GM18498 (cell line): ENCODE data around the gene PLEKHM1.
"Not testable (repeated sequence)": the region's sequence is repeated elsewhere in the genome, so short reads cannot be mapped to it uniquely, and the experiment has no call there.

Experiments
- ATAC-seq: cut with Tn5 transposase; IDR thresholded peaks from one replicate; pipeline ENCODE4 v1.9.1; 2021; ENCODE audit warnings: mild to moderate bottlenecking, moderate library complexity; ENCODE audit not compliant: unreplicated experiment

Gene PLEKHM1

DNA sequence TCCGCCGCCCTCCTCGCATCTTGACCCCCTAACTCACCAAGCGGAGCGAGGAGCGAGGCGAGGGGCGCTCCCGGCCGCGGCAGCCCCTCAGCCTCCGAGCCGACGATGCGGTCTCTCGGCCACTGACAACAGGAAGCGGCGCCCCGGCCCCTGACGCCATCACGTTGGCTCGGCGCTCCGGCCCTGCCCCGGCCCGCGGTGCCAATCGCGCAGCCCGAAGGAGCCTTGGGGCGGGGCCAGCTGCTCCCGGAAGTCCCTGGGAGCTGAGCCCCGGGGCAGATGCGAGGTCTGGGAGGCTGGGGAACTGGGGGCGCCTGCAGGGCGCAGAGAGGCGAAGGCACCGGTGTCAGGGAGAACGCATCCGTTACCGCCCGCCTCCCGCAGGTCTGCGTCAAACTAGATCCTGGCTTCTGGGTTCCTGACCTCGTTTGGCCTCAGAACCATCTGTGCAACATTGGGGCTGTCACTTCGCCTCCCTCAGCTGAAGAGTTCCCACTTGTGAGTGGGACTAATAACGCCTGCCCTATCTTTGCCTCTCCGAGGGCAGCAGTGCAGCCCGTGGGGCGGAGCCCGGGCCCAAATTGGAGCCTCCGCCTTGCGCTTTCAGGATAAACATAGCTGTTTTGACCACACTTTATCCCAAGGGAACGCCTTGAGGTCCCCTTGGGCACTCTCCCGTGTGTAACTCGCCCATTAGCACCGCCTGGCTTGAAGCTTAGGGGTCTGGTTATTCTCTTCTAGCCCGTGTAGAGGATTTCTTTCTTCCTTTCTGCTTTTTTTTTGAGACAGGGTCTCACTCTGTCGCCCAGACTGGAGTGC lies at the start of gene PLEKHM1:
TSS of gene PLEKHM1 (minus strand) at position 107 of the 819 bp plus-strand sequence. CDS start 8,237 bp downstream, outside the sequence.
- ATAC-seq = peak; percentile 96

DNA sequence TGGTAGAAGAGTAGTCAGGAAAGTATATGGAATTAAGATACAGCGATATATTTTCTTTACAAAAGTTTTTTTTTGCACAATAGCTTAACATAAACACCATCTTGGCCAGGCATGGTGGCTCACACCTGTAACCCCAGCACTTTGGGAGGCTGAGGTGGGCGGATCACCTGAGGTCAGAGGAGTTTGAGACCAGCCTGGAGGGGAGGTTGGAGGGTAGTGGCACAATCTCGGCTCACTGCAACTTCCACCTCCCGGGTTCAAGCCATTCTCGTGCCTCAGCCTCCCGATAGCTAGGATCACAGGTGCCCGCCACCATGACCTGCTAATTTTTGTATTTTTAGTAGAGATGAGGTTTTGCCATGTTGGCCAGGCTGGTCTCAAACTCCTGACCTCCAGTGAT lies 47.6 kb upstream of the PLEKHM1 start:
- ATAC-seq = not testable (repeated sequence)

DNA sequence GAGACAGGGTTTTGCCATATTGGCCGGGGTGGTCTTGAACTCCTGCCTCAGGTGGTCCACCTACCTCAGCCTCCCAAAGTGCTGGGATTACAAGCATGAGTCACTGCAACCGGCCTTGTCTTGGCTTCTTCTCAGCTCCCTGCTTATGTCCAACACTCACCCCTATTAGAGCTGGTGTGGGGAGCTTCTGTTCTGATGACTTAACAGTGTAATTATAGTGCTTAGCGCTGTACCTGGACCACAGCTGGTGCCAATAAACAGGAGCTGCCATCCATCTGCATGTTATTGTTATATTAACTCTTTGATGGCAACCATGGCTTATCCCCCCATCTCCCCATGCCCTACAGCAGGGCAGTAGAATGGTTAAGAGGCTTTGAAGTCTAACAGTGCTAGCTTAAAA lies 15.6 kb upstream of the PLEKHM1 start:
- not testable (repeated sequence) for ATAC-seq

DNA sequence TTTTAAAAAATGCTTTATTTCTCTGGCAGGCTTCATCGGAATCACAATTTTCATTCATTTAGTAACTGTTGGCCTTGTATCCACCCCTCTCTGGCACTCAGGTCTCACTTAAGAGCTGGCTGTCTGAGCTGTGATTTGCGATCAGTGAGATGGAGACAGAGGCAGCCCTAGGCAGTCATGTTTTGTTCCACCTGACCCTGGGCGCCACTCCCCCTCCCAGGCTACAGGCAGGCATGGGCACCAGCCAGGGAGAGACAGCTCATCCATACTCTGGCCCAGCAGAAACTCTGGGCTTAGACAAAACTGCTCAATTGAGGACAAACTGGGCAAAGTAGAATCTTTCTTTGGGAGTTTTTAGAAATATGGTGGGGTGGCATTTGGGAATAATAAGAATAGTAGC lies 14.7 kb upstream of the PLEKHM1 start:
- not testable (repeated sequence) for ATAC-seq

DNA sequence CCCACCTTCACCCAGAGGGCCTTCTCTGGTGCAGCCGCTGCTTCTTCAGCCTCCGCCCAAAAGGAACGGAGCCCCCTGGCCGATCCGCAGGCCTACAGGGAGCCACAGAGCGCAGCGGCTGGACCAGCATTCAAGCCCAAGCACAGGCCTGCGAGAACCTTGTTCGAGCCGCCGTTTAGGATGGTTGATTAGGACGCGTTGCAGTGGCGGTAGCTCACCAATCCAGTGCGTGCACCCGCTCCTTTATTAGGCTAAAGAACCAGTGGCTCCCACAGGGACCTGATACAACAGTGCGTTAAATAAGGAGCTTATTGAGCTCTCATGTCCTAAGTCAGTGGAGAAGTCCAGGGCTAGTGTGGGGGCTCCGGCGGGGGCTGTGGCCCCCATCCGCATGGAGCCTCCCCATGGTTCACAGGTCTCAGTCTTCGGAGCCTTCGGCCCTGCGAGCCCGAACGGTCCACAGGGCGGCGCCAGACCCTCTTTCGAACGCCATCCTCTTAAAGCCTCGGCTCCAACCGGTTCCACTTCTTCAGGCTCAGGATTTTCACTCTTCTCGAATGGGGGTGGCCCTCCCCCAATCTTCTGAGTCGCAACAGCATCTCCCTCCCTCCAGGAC lies 10.7 kb upstream of the PLEKHM1 start:
- ATAC-seq = not testable (repeated sequence)

DNA sequence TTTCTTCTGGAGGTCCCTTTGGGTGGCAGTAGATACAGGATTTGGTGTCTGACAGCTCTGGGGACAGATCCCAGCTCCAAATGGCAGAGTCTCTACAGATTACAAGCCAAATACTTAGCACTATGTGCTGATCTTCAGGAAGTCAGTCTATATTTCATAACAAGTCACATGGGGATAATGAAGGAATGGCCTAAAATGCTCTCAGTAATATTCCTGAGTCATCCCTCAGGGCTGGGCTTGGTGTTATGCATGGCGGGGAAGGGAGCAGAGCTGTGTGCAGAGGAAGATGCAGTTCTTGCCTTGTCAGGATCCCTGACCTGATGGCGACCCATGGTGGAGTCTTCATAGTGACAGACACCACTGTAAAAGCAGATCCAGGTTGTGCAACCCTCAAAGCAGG lies 10.0 kb upstream of the PLEKHM1 start:
- not testable (repeated sequence) for ATAC-seq

DNA sequence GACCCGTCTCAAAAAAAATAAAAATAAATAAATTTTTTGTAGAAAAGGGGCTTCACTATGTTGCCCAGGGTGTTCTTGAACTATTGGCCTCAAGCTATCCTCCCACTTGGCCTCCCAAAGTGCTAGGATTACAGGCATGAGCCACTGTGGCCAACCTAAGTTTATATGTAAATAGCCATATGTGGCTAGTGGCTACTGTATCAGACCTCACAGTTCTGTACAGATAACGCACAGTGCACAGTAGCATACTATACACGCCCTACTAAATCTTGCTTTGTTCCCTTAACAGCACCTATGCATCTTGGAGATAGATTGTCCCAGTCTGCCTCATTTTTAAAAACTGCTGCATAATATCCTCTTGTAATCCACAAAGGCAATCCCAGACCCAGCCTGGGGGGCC lies 8.7 kb upstream of the PLEKHM1 start:
- not testable (repeated sequence) for ATAC-seq

DNA sequence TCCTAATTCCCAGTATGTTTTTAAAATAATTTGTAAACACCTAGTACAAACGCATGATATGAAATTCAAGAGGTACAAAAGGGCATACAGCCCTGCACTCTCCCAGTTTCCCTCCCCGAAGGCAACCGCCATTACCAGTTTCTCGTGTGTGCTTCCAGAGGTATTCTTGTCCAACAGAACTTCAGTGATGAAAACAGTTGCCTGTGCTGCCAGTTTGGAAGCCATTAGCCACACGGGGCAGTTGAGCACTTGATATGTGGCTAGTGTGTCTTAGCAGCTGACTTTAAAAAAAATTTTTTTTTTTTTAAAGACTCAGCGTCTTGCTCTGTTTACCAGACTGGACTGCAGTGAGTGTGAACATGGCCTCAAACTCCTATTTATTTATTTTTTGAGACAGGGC lies 7.9 kb upstream of the PLEKHM1 start:
- not testable (repeated sequence) for ATAC-seq

DNA sequence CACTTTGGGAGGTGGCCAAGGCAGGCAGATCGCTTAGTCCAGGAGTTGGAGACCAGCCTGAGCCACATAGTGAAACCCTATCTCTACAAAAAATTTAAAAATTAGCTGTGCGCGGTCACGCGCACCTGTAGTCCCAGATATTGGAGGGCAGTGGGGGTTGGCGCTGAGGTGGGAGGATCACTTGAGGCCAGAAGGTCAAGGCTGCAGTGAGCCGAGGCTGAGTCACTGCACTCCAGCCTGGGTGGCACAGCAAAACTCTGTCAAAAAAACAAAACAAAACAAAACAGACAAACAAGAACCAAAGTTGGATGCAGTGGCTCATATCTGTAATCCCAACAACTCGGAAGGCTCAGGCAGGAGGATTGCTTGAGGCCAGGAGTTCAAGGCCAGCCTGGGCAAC lies 6.9 kb upstream of the PLEKHM1 start:
- ATAC-seq = not testable (repeated sequence)

DNA sequence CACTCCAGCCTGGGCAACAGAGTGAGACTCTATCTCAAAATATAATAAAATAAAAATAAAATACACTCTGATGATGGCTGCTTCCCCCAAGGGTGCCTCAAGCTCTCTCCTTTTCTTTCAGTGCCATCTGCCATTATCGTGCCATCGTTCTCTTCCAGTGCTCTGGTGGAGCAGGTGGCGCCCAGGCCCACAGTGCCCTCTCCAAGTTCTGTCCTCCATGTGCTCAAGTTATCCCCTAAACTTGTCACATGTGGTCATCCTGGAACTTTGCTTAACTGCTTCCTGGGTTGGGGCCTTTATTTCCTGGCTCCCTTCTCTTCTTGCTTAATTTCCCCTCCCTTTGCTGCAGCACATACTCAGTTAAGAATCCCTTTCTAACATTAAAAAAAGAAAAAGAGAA lies 6.0 kb upstream of the PLEKHM1 start:
- ATAC-seq = not testable (repeated sequence)

DNA sequence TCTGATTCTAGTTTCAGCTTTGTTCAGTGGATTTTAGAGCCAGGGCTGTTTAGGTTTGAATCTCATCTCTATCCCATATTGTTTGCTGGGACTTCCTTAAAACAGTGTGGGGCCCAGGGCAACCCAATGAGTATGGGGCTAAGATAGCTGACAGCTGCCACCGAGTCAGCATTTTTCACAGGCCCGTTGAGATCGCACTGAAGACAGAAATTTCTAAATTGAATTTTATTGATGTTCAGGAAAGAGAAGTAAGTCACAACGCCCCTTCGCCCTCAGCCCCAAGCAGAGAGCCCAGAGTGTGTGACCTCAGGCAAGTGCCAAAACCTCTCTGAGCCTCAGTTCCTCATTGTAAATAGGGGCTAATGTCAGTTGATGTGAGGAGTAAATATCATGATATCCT lies 4.0 kb upstream of the PLEKHM1 start:
- not testable (repeated sequence) for ATAC-seq

DNA sequence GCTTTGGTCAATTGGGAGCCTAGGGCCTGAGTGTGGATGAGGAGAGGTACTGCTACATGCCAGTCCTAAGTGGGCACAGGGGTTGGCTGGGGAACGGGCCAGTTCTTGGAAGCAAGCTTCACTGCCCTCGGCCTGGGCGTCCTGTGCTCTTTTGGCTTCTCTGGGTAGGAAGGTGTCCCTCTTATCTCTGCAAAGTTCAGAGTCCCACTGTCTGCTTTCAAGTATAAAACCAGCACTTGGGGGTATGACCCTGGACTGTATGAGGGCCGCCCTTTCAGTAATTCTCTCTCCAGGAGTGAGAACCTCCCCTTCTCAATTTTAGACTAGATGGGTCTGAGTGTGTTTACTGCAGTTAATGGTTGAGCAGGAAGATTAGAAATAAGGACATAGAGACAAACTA lies 1.6 kb upstream of the PLEKHM1 start:
- not testable (repeated sequence) for ATAC-seq

DNA sequence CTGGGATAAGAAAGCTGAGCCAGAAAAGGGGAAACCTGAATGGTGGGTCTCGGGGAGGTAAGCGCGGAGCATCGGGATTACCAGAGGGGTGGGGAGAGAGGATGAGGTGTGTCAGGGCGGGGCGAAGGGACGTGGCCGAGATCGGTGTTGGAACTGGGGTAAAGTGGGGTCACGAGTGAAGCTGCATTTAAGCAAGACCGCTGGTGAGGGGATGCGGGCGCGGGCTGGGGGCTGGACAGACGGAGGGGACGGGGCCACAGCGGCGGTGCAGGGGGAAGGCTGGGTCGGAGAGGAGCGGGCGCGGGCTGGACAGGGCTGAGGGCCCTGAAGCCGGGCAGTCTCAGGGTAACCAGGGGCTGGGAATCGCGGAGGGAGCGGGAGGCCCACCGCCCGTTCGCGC lies 323 bp downstream of the PLEKHM1 start:
- peak; percentile 24 for ATAC-seq

DNA sequence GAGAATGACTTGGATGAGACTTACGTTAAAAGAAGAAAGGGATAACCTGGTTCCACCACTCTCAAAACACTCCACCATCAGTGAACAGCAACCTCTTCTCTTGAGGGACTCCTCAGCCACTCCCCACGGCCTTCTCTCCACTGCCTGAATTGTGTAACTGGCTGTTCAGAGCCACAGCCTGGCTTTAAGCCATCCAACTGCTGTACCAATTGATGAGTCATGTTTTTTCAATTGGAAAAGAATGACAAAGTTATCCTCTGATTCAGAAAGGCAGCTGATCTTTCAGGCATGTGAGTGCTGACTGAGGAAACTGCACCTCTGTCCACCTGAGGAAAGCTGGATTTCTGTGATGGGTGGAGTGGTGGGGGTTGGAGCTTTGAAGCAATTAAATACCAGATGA lies 2.8 kb downstream of the PLEKHM1 start:
- ATAC-seq = not testable (repeated sequence)

DNA sequence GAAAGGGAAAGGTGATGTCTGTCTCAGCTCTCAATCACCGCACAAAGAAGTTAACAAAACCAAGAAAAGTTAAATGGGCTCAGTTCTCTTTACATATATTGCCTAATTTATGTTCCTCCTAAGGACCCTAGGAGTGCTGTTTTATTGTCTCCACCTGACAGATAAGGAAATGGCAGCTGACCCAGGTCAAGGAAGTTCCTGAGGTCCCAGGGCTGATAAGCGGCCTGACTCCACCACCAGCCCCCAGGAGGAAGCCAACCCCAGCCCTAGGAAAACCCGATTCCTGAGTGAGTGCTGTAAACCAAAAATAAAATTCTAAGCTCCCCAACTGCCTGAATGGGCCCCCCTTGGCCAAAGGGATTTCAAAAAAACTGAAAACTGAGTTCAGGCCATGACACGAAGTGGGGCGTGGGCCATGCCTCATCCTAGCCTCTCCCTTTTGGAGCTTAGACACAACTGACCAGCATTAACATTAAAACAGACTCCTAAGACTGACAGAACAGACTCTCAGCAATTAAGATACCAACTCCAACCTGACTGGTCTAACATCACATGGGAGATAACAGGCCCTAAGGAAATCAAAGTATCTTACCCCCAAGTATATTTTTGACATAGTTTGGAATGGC lies 6.8 kb downstream of the PLEKHM1 start:
- ATAC-seq = not testable (repeated sequence)

DNA sequence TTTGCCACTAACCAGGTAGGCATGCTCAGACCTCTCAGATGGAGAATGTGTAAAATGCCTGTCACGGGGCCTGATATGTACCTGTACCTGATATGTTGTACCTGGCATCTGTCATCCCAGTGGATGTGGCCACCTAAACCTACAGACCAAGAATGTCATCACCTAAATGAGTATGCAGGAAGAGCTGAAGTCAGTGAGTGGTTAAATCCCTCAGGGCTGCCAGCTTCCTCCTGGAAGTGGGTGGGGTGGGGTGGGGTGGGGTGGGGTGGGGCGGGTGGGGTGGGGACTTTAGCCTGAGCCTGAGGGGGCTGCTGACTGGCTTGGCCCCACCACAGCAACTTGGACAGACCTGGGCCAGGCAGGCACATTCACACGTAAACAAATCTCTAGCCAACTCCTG lies 7.3 kb downstream of the PLEKHM1 start:
- ATAC-seq = not testable (repeated sequence)

DNA sequence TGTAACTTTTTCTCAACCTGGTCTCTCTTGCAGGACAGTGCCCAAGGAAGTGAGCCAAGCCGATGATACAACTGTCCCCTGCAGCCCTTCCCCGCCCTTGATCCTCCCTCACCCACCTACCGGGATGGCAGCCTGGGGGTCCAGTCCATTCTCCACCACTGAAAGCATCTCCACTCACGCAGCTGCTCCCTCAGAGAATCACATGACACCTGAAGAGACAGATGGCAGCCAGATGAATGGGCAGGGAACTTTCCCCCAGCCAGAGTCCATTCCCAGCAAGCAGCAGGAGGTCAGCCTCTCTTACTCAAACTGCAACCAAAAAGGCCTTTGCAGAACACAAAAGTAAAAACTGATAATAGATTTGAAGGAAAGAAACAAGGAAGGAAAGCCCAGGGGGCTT lies 8.2 kb downstream of the PLEKHM1 start:
- ATAC-seq = not testable (repeated sequence)

DNA sequence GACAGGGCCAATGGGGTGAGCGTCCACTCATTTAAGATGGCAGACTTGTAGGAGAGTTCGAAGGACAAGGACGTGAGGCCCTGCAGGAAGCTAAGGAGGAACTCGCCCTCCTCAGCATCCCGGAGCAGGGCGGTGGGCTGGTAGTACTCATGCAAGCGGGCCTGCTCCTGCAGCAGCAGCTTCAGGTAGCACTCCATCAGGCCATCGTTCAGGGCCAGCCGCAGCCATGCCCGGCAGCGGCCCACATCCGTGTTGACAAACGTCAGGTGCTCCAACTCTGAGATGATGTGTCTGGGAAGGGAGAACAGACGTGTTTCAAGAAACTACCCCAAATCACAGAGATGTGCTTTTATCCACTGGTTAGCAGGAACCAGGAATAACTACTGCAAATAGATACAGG lies 15.1 kb downstream of the PLEKHM1 start:
- ATAC-seq = not testable (repeated sequence)

DNA sequence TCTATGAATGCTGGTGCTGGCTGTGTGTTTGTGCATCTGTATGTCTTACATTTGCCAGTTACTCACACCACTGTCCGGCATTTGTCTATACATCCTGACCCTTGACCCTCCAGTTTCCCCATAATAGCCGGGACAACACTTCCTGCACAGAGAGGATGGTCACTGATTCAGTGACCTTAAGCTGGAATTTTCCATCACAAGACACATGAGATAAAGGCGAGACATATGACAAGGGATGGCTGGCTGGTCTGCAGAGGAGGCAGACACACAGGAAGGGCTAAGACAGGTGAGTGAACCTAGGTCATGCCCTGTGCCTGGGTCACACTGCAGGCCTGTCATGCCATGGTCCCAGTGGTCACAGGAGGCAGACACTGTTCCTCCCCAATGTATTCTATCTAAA lies 18.3 kb downstream of the PLEKHM1 start:
- not testable (repeated sequence) for ATAC-seq

DNA sequence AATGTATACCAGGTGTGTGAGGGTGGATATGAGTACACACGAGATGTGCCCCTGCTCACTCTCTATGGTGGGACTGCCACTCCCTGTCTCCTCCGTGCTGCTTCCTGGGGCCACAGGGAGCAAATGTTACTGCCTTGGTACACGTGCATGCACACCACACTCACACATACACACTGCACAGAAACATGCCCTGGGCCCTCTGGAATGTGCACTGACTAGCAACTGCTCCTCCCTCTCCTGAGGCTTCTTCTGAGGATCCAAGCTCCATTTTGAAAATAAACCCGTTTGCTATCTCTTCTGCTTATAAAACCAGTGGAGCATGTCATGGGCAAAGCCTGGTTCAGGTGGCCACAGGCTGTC lies 21.3 kb downstream of the PLEKHM1 start:
- not testable (repeated sequence) for ATAC-seq

DNA sequence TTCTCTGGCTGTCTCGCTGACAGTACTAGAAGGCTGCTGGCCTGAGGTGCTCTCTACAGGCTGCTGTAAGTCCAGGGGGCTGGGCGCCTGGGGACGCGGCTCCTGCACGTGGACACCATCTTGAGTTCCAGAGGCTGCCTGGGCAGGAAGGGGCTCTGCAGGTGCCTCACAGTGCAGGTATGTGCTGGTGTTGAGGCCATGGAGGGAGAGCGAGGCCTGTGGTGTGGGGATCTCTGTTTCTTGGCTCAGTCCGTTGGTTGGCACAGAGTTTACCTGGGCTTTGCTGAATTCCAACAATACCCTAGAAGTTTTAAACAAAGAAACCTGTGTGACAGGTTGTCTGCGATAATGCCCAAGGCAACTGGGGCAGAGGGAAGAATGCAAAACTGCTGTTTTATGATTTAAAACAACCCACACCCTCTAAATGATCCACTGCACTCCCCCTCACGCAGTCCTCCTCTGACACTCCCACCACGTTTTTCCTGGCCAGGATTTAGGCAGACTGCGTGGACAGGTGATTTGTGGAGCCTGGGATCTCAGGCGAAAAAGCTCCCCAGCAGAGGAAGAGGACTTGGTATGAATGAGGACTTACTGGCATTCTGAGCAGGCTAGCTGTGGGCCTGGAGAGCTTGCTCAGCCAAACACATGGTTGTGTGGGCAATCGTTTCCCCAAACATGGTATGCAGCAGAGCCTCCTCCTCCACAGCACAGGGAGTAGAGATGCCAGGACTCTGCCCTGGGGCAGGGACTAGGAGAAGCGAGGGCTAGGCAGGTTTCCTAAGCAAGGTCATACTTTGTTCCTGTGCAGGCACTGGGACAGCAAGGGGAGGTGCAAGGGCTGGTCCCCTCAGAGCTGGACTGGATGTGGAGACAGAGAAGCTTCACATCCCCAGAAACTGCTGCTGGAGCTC lies 22.0 kb downstream of the PLEKHM1 start:
- not testable (repeated sequence) for ATAC-seq
